WTC11 (cell line): ENCODE measurements around the gene ATP8B4. TPM values are rescaled to one million over a fixed set of nuclear protein-coding genes. Genes with fewer than 3 reads are reported as not detected.

ENCODE experiments used
- ATAC-seq: fragments of 200-7000 bp; cut with Tn5 transposase; 2 replicates; pipeline ENCODE4 v1.10.0; 2021; ENCODE audit warnings: mild to moderate bottlenecking, moderate library complexity
- CTCF ChIA-PET: fragments of 300-600 bp; sonication (Branson Sonifier 250); formaldehyde crosslinking; loops from one replicate; lab custom pipeline; 2021; ENCODE audit warnings: antibody characterized with exemption; lab: Charles Lee
- POLR2A ChIA-PET: fragments of 350-600 bp; sonication (Branson Sonifier 250); formaldehyde crosslinking; loops from one replicate; lab custom pipeline; 2021; ENCODE audit warnings: antibody characterized with exemption; lab: Charles Lee
- DNase-seq: peaks from one replicate; pipeline ENCODE4 v3.0.0; 2021; ENCODE audit warnings: low spot score
- H3K27ac Mint-ChIP-seq: 2 replicates; pipeline ENCODE4 v1.8.0; 2021; ENCODE audit warnings: mixed read lengths
- H3K27me3 Mint-ChIP-seq: 2 replicates; pipeline ENCODE4 v1.8.0; 2021; ENCODE audit warnings: low read depth, mild to moderate bottlenecking, moderate library complexity, mixed read lengths
- H3K36me3 Mint-ChIP-seq: 2 replicates; pipeline ENCODE4 v1.8.0; 2021; ENCODE audit warnings: mixed read lengths
- H3K4me1 Mint-ChIP-seq: 2 replicates; pipeline ENCODE4 v1.8.0; 2022; ENCODE audit warnings: mixed read lengths
- H3K4me3 Mint-ChIP-seq: 2 replicates; pipeline ENCODE4 v1.8.0; 2021; ENCODE audit warnings: mild to moderate bottlenecking, moderate library complexity, mixed read lengths
- H3K9me3 Mint-ChIP-seq: 2 replicates; pipeline ENCODE4 v1.8.0; 2021; ENCODE audit warnings: mixed read lengths
- FOXK1 ChIP-seq: sonication (generic); formaldehyde crosslinking; IDR thresholded peaks from 2 replicates; pipeline ENCODE4 v1.8.0; 2022; ENCODE audit warnings: mild to moderate bottlenecking, moderate library complexity, missing genetic modification reagents
- FOXP4 ChIP-seq: sonication (generic); formaldehyde crosslinking; IDR thresholded peaks from 2 replicates; pipeline ENCODE4 v1.8.0; 2022; ENCODE audit warnings: mild to moderate bottlenecking, missing genetic modification reagents
- IRF2 ChIP-seq: sonication (generic); formaldehyde crosslinking; IDR thresholded peaks from 2 replicates; pipeline ENCODE4 v1.8.0; 2022; ENCODE audit warnings: low read depth, missing genetic modification reagents, borderline replicate concordance
- JAZF1 ChIP-seq: fragments of 250-450 bp; sonication (Bioruptor Pico); IDR thresholded peaks from 2 replicates; pipeline ENCODE4 v1.9.0; 2021; ENCODE audit warnings: moderate library complexity, mild to moderate bottlenecking, inconsistent platforms
- KAT7 ChIP-seq: sonication (generic); formaldehyde crosslinking; IDR thresholded peaks from 2 replicates; pipeline ENCODE4 v1.8.1; 2023; ENCODE audit warnings: missing genetic modification reagents, mild to moderate bottlenecking, borderline replicate concordance
- NFATC4 ChIP-seq: fragments of 250-450 bp; sonication (Bioruptor Pico); IDR thresholded peaks from 2 replicates; pipeline ENCODE4 v1.9.0; 2021; ENCODE audit warnings: mild to moderate bottlenecking
- NFE2L1 ChIP-seq: sonication (generic); formaldehyde crosslinking; IDR thresholded peaks from 2 replicates; pipeline ENCODE4 v1.8.1; 2023; ENCODE audit warnings: missing genetic modification reagents
- PREB ChIP-seq: sonication (generic); formaldehyde crosslinking; IDR thresholded peaks from 2 replicates; pipeline ENCODE4 v1.8.1; 2022; ENCODE audit warnings: mild to moderate bottlenecking, missing genetic modification reagents, moderate library complexity, borderline replicate concordance
- RORB ChIP-seq: fragments of 250-450 bp; sonication (Bioruptor Pico); IDR thresholded peaks from 2 replicates; pipeline ENCODE4 v1.9.0; 2021; ENCODE audit warnings: mild to moderate bottlenecking
- TCF7 ChIP-seq: sonication (generic); formaldehyde crosslinking; IDR thresholded peaks from 2 replicates; pipeline ENCODE4 v1.8.0; 2022; ENCODE audit warnings: mild to moderate bottlenecking, low read depth, missing genetic modification reagents, moderate library complexity
- TEAD1 ChIP-seq: sonication (generic); formaldehyde crosslinking; IDR thresholded peaks from 2 replicates; pipeline ENCODE4 v1.8.0; 2022; ENCODE audit warnings: mild to moderate bottlenecking, missing genetic modification reagents
- USF2 ChIP-seq: sonication (generic); formaldehyde crosslinking; IDR thresholded peaks from 2 replicates; pipeline ENCODE4 v1.8.1; 2023; ENCODE audit warnings: mild to moderate bottlenecking, missing genetic modification reagents, moderate library complexity
- ZNF121 ChIP-seq: sonication (generic); formaldehyde crosslinking; IDR thresholded peaks from 2 replicates; pipeline ENCODE4 v1.8.0; 2023; ENCODE audit warnings: missing genetic modification reagents
- ZNF281 ChIP-seq: sonication (generic); formaldehyde crosslinking; IDR thresholded peaks from 2 replicates; pipeline ENCODE4 v1.8.0; 2023; ENCODE audit warnings: mild to moderate bottlenecking, missing genetic modification reagents
- ZNF396 ChIP-seq: fragments of 250-450 bp; sonication (Bioruptor Pico); IDR thresholded peaks from 2 replicates; pipeline ENCODE4 v1.8.0; 2021; ENCODE audit warnings: mild to moderate bottlenecking, moderate library complexity, borderline replicate concordance
- ZNF423 ChIP-seq: fragments of 250-450 bp; sonication (Bioruptor Pico); IDR thresholded peaks from 2 replicates; pipeline ENCODE4 v2.1.2; 2022; ENCODE audit warnings: mild to moderate bottlenecking, moderate library complexity
- ZNF512 ChIP-seq: sonication (generic); formaldehyde crosslinking; IDR thresholded peaks from 2 replicates; pipeline ENCODE4 v1.8.1; 2022; ENCODE audit warnings: missing genetic modification reagents, borderline replicate concordance
- ZNF532 ChIP-seq: fragments of 250-450 bp; sonication (Bioruptor Pico); IDR thresholded peaks from 2 replicates; pipeline ENCODE4 v1.9.0; 2021; ENCODE audit warnings: mild to moderate bottlenecking, borderline replicate concordance
- ZNF671 ChIP-seq: fragments of 250-450 bp; sonication (Bioruptor Pico); IDR thresholded peaks from 2 replicates; pipeline ENCODE4 v1.8.0; 2021; ENCODE audit warnings: mild to moderate bottlenecking
- total RNA-seq: library from RNA; stranded (reverse); gene quantifications from 3 replicates; pipeline ENCODE4 v1.2.3, GENCODE V29; 2021

The ATP8B4 gene
- total RNA-seq, 1 experiment from 2014 or later = 0.37 TPM

GRCh38 chr15:49830391-49830790 is 288.6 kb downstream of the ATP8B4 start (continued):
- TF ChIP-seq ZNF512 (CRISPR knock-in tag) = no peak
- TF ChIP-seq ZNF121 (CRISPR knock-in tag) = no peak
- no peak for TF ChIP-seq IRF2 (CRISPR knock-in tag)
- TF ChIP-seq RORB (CRISPR knock-in tag) = no peak
- TF ChIP-seq ZNF396 = no peak

GRCh38 chr15:49827311-49827710 is 291.7 kb downstream of the ATP8B4 start:
- TF ChIP-seq ZNF423 (CRISPR knock-in tag) (no peak), JAZF1 (CRISPR knock-in tag) (no peak), TEAD1 (no peak)
- TF ChIP-seq, all 79 proteins: peak for 0
- Mint-ChIP-seq H3K4me1 (peaks cover 6% of the 10 kb centered on the region), H3K27me3 (no peaks in the 10 kb centered on the region), H3K27ac (no peak overlapping the region), H3K4me3 (no peak overlapping the region), H3K36me3 (no peaks in the 10 kb centered on the region), H3K9me3 (peaks cover 7% of the 10 kb centered on the region; the same call in 1 of the 2 replicates)
- no peak for DNase-seq
- ChIA-PET CTCF (no interaction called here), POLR2A (no interaction called here)
- no peak for ATAC-seq

- Mint-ChIP-seq H3K4me1 (peaks cover 6% of the 10 kb centered on the region), H3K36me3 (no peaks in the 10 kb centered on the region), H3K4me3 (no peak overlapping the region), H3K9me3 (peaks cover 11% of the 10 kb centered on the region; the same call in 1 of the 2 replicates), H3K27me3 (no peaks in the 10 kb centered on the region), H3K27ac (no peak overlapping the region)
- POLR2A ChIA-PET = no interaction called here
- CTCF ChIA-PET = no interaction called here
- no peak for ATAC-seq
- no peak for DNase-seq
- TF ChIP-seq PREB (no peak), USF2 (CRISPR knock-in tag) (no peak), TCF7 (CRISPR knock-in tag) (no peak), ZNF121 (CRISPR knock-in tag) (no peak), FOXK1 (CRISPR knock-in tag) (no peak), ZNF281 (CRISPR knock-in tag) (no peak), FOXP4 (CRISPR knock-in tag) (no peak), ZNF512 (CRISPR knock-in tag) (no peak), NFE2L1 (CRISPR knock-in tag) (no peak), NFATC4 (CRISPR knock-in tag) (no peak), KAT7 (CRISPR knock-in tag) (no peak), ZNF532 (CRISPR knock-in tag) (no peak), ZNF671 (CRISPR knock-in tag) (no peak)
Observed at GRCh38 chr15:49826640-49827234, 292.3 kb downstream of the ATP8B4 start.
